GM19324 (cell line): ENCODE measurements around the gene DCUN1D4.
A peak's percentile ranks its signal among the peaks of the same experiment; 100 is the strongest.

ENCODE experiments used
- ATAC-seq: cut with Tn5 transposase; IDR thresholded peaks from one replicate; pipeline ENCODE4 v1.9.1; 2021; ENCODE audit warnings: mild to moderate bottlenecking, moderate library complexity; ENCODE audit not compliant: unreplicated experiment, low FRiP score

DCUN1D4 gene

GRCh38 chr4:51842554-51843308, at the start of gene DCUN1D4:
Gene DCUN1D4, plus strand, starts transcription at chr4:51843153. Its CDS starts 90 bp downstream, at chr4:51843243.
- peak; percentile 98 for ATAC-seq

- no peak for ATAC-seq
These were observed 22.3 kb upstream of the DCUN1D4 start for GRCh38 chr4:51820443-51821234.

- no peak for ATAC-seq
These were observed 17.6 kb upstream of the DCUN1D4 start for GRCh38 chr4:51825341-51825740.

GRCh38 chr4:51830156-51830720, 12.7 kb upstream of the DCUN1D4 start:
- no peak for ATAC-seq

DNA sequence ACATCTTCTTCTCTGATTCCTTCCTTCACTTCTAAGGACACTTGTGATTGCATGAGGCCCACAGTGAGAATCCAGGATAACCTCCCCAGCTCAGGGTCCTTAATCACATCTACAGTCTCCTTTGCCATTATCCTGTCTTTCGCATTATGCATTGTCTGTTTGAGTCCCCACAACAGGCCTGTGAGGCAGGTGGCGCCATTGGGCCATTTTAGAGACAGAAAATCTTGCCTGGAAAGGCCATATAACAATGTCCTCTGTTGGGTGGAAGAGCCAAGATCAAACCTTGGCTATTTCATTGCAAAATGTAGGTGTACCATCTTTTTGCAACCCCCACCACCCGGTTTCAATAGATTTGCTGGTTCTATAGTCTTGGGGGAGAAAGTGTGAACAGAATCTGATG, 11.8 kb upstream of the DCUN1D4 start:
- no peak for ATAC-seq

GRCh38 chr4:51833236-51833635, 9.7 kb upstream of the DCUN1D4 start:
- ATAC-seq, result no peak

DNA sequence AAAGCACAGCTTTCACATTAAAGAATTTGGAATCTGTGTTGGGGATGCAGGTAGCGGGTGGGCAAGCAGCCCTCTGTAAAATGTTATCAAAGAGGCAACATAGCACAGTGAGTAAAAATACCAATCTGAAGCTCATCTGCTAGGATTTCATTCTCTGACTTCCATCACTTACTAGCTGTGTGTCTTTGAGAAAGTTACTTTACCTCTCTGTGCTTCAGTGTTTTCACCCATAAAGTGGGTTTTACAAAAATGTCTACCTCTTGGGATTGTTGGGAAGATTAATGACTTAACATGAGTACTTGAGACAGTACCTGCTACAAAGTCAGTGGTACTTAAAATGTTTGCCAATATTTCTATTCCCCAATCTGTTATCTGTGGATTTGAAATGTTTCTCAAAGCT, 7.9 kb upstream of the DCUN1D4 start:
- no peak for ATAC-seq

DNA sequence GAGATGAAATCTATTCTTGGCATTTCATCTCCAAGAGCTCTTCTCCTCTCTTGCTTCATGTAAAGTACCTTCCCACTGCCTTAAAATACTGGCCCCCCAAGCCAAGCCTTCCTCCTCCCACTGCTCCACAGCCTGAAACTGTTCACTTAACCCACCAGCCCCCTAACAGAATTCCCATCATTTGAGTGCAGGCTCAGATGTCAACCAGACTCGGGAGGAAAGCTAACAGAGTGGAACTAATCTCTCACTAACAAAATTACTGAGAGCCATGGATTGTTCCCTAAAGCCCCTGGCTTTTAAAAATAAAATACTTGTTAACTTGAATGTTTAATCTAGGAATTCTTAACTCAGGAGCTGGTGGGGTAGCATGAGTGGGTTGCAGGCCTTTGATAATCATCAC, 7.1 kb upstream of the DCUN1D4 start:
- ATAC-seq, result no peak

DNA sequence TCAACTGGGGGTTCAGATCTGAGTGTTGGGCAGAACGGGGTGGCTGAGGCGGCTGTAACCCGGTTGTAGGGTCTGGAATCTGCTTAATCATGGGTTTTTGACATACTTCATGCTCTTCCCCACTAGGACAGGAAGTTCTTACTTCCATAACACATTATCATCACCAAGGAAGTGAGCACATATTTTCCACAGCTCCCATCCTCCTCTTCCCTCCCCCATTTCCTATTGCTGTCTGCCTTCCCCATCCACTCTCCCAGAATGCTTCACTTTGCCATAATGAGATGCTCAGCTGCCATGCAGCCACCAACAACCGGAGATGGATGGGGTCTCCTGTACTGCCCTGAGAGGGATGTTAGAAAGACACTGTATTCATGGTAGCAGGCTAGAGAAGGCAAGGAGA, 6.4 kb upstream of the DCUN1D4 start:
- no peak for ATAC-seq

DNA sequence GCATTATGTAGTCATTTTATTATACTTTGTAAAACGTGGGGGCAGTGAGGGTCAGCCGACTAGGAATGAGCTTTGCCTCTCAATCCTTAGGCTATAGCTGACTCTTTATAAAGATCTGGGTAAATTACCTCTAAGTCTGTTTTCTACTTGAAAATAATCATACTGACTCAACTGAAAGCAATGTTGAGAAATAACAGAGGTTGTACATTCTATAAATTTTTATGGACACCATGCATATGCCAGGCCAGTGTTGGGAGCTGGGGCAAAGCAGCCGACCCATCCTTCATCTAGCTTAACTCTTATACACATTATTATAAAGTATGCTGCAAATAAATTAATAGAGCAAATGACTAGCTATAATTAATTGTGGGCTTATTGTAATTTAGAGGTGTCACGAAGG, 2.2 kb upstream of the DCUN1D4 start:
- ATAC-seq, result no peak

DNA sequence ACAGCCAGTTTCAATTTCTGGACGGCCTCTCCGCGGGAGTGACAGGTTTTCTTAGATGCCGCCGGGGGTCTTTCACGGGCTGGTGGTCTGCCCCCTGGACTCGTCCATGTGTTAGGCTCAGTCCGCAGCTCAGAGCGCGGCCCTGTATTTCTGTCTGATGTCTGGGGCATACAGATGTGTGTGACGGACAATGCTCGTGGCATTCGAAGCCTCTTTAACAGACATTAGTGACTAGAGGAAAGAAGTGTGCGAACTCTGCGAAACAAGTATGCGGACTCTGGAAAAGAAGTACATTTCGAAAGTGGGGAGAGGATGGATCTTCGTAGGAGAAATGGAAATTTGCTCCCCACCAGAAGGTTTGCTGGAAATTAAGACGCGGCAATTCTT, 793 bp upstream of the DCUN1D4 start:
- no peak for ATAC-seq

- peak; percentile 34 for ATAC-seq
These were observed 578 bp downstream of the DCUN1D4 start for GRCh38 chr4:51843309-51844152.

DNA sequence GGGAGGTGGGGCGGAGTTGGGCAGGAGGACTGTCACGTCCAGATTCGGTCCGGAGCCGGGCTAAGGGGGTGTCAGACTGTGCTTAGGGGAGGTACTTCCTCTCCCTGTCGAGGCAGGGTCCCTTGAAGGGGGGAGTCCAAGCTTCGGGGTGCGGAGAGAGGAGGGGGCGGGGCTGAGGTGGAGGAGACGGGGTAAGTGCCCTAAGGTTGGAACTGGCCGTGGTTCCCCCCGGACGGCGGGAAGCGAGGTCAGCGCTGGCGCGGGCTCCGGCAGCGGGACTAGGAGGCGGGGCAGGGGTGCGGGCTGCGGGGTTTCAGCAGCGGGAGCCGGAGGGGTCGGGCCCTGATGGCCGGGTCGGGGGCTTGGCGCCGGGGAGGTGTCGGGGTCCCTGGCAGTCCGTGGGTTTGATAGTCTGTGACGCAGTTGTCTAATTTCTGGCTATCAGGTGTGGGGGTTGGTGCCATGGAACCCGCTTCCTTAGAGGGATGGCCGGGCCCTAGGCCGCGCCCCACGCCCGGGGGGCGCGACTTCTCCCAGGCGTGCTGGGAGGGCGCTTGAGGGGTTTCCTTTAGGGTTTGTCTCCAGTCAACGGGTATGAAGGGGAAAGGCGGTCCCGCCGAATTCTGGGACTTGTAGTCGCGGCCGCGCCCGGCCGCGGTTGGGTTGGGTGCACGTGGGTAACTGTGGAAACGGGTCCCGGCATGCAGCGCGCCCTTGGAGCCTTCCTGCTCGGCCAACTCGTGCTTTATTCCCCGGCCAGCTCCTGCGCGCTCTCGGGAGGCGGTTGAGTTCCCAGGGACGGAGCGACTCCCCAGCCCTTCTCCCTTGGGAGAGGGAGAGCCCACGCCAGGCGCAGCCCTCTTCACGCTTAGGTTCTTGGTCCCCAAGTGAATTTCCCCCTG, 1.5 kb downstream of the DCUN1D4 start:
- ATAC-seq, result peak; percentile 44

- no peak for ATAC-seq
These were observed 2.1 kb downstream of the DCUN1D4 start for GRCh38 chr4:51845055-51845426.

GRCh38 chr4:51845711-51846110, 2.8 kb downstream of the DCUN1D4 start:
- no peak for ATAC-seq

- ATAC-seq, result no peak
These were observed 6.5 kb downstream of the DCUN1D4 start for GRCh38 chr4:51849430-51849829.

DNA sequence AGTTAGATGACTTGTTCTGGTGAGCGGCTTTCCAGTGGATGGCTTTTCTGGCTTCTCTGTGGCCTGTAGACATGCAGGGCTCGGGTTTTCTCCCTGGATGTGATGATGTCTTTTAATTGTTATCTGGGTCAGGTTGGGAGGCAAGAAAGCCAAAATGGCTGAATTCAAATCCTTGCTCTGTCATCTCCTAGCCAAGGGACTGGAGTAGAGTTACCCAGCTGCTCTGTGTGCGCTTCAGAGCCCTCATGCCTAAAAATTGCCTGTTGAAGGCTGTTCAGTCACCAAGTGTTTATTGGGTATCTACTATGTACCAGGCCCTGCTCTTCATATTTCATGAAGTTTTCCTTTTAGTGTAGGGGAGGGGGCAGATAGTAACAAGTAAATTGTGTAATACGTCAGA, 7.3 kb downstream of the DCUN1D4 start:
- no peak for ATAC-seq

- no peak for ATAC-seq
These were observed 8.4 kb downstream of the DCUN1D4 start for GRCh38 chr4:51851090-51851936.

- no peak for ATAC-seq
These were observed 9.0 kb downstream of the DCUN1D4 start for GRCh38 chr4:51851937-51852290.
